HCT116 (cell line): ENCODE data around the gene SLC9A9. TPM values are rescaled to one million over a fixed set of nuclear protein-coding genes. Genes with fewer than 3 reads are reported as not detected.
A peak's percentile ranks its signal among the peaks of the same experiment; 100 is the strongest.

Experiments
- ATAC-seq: fragments of 200-7000 bp; cut with Tn5 transposase; 2 replicates; pipeline ENCODE4 v1.9.1; 2020; ENCODE audit warnings: mild to moderate bottlenecking, moderate library complexity
- BruUV-seq: library from RNA; stranded (reverse); fragments of 400-500 nt; replicated peaks from 2 replicates; lab custom pipeline; 2021; lab: Mats Ljungman, UMichigan
- CTCF ChIA-PET: fragments of 300-600 bp; sonication (Branson Sonifier 250); formaldehyde crosslinking; loops from one replicate; lab custom pipeline; 2021; ENCODE audit warnings: antibody characterized with exemption; lab: Charles Lee
- POLR2A ChIA-PET: fragments of 300-600, 350-600 bp; sonication (Branson Sonifier 250); formaldehyde crosslinking; loops from one replicate; lab custom pipeline; 2021; ENCODE audit warnings: antibody characterized with exemption; lab: Charles Lee
- RAD21 ChIA-PET, 2 experiments: fragments of 300-600 bp; sonication (Branson Sonifier 250); formaldehyde crosslinking; loops; one replicate each; lab custom pipeline; 2023; ENCODE audit warnings: low total read pairs in 2 of 2; ENCODE audit not compliant: uncharacterized antibody in 2 of 2, unreplicated experiment in 2 of 2, low non-redundant PET in 1 of 2; lab: Charles Lee
- DNase-seq: peaks from one replicate; pipeline ENCODE4 v3.0.0-alpha.2; 2010; ENCODE audit warnings: low read depth, low spot score
- H2AFZ ChIP-seq: fragments of 200-600 bp; shearing (Covaris generic), sonication (generic); 2 replicates; pipeline ENCODE4 v1.6.1; 2017; ENCODE audit warnings: low read depth, mixed run types, mixed read lengths, antibody characterized with exemption, low read length; ENCODE audit not compliant: poor library complexity, severe bottlenecking
- H3K27ac ChIP-seq: 2 replicates; pipeline ENCODE4 v1.5.1; 2012; ENCODE audit warnings: low read depth, low read length
- H3K27me3 ChIP-seq: fragments of 200-600 bp; sonication (generic); 2 replicates; pipeline ENCODE4 v1.6.1; 2016; ENCODE audit warnings: mixed run types, low read length, mixed read lengths; ENCODE audit not compliant: insufficient read depth
- H3K36me3 ChIP-seq, 2 experiments: fragments of 200-500 bp in 1 of 2; fragments of 200-600 bp in 1 of 2; sonication (Bioruptor generic) in 1 of 2; sonication (generic) in 1 of 2; 2 replicates each; pipeline versions ENCODE4 v1.5.1 to v1.6.1; 2014 to 2016; ENCODE audit warnings: low read length in 2 of 2, inconsistent platforms in 1 of 2, mixed read lengths in 1 of 2, mixed run types in 1 of 2; ENCODE audit not compliant: insufficient read depth in 2 of 2, control insufficient read depth in 1 of 2
- H3K4me1 ChIP-seq, 2 experiments: fragments of 200-600 bp in 1 of 2; sonication (generic) in 1 of 2; 2 replicates each; pipeline versions ENCODE4 v1.5.1 to v1.6.1; 2012 to 2017; ENCODE audit warnings: low read length in 2 of 2, inconsistent platforms in 1 of 2, mild to moderate bottlenecking in 1 of 2, mixed read lengths in 1 of 2, mixed run types in 1 of 2, moderate library complexity in 1 of 2; ENCODE audit not compliant: insufficient read depth in 2 of 2, control insufficient read depth in 1 of 2
- H3K4me2 ChIP-seq: fragments of 200-600 bp; sonication (generic); 2 replicates; pipeline ENCODE4 v1.6.1; 2017; ENCODE audit warnings: mixed run types, low read length, mixed read lengths
- H3K4me3 ChIP-seq, 2 experiments: fragments of 200-600 bp in 1 of 2; sonication (generic) in 1 of 2; replicated peaks in 1 of 2; 2 replicates each; pipeline ENCODE4 v1.5.1; 2011 to 2016; ENCODE audit warnings: low read length in 2 of 2, control low read depth in 1 of 2, low read depth in 1 of 2, mild to moderate bottlenecking in 1 of 2, mixed read lengths in 1 of 2, mixed run types in 1 of 2
- H3K79me2 ChIP-seq: fragments of 200-600 bp; sonication (generic); 2 replicates; pipeline ENCODE4 v1.6.1; 2017; ENCODE audit warnings: mild to moderate bottlenecking, mixed run types, low read length, moderate library complexity, mixed read lengths; ENCODE audit not compliant: insufficient read depth
- H3K9ac ChIP-seq: fragments of 200-600 bp; sonication (generic); 2 replicates; pipeline ENCODE4 v1.6.1; 2016; ENCODE audit warnings: low read length, mixed read lengths
- H3K9me2 ChIP-seq: fragments of 200-600 bp; sonication (generic), shearing (Covaris generic); 2 replicates; pipeline ENCODE4 v1.6.1; 2017; ENCODE audit warnings: mixed run types, mild to moderate bottlenecking, moderate library complexity; ENCODE audit not compliant: insufficient read depth
- H3K9me3 ChIP-seq, 2 experiments: fragments of 200-500 bp in 1 of 2; fragments of 200-600 bp in 1 of 2; sonication (Bioruptor generic) in 1 of 2; sonication (generic) in 1 of 2; 2 replicates each; pipeline ENCODE4 v1.6.1; 2014 to 2017; ENCODE audit warnings: low read length in 2 of 2, mixed read lengths in 2 of 2, inconsistent platforms in 1 of 2, low read depth in 1 of 2, mild to moderate bottlenecking in 1 of 2, mixed run types in 1 of 2, moderate library complexity in 1 of 2; ENCODE audit not compliant: control insufficient read depth in 1 of 2, insufficient read depth in 1 of 2
- H4K20me1 ChIP-seq: fragments of 200-600 bp; sonication (generic), shearing (Covaris generic); 2 replicates; pipeline ENCODE4 v1.6.1; 2017; ENCODE audit warnings: mixed run types, mild to moderate bottlenecking, moderate library complexity; ENCODE audit not compliant: insufficient read depth
- CEBPB ChIP-seq: IDR thresholded peaks from 2 replicates; pipeline ENCODE4 v1.6.1; 2012; ENCODE audit warnings: low read depth
- EZH2 ChIP-seq: fragments of 200-600 bp; sonication (generic); IDR thresholded peaks from 2 replicates; pipeline ENCODE4 v1.6.1; 2017; ENCODE audit warnings: antibody characterized with exemption, mixed run types
- EZH2phosphoT487 ChIP-seq: fragments of 200-600 bp; IDR thresholded peaks from 2 replicates; pipeline ENCODE4 v1.6.1; 2018; ENCODE audit warnings: antibody characterized with exemption, borderline replicate concordance
- FOSL1 ChIP-seq: IDR thresholded peaks from 2 replicates; pipeline ENCODE4 v1.6.1; 2012; ENCODE audit warnings: low read depth
- POLR2A ChIP-seq: IDR thresholded peaks from 2 replicates; pipeline ENCODE4 v1.7.0; 2011; ENCODE audit warnings: borderline replicate concordance; ENCODE audit not compliant: insufficient read depth, insufficient read length; ENCODE audit errors: extremely low read depth
- REST ChIP-seq: IDR thresholded peaks from 2 replicates; pipeline ENCODE4 v1.6.1; 2012; ENCODE audit warnings: low read depth
- SRF ChIP-seq: IDR thresholded peaks from 2 replicates; pipeline ENCODE4 v1.6.1; 2012; ENCODE audit warnings: low read depth
- ZBTB33 ChIP-seq: IDR thresholded peaks from 2 replicates; pipeline ENCODE4 v1.6.1; 2011; ENCODE audit warnings: mild to moderate bottlenecking, low read length, moderate library complexity; ENCODE audit not compliant: insufficient replicate concordance; ENCODE audit errors: extremely low read depth
- ZFX ChIP-seq: fragments of 450-650 bp; IDR thresholded peaks from 2 replicates; pipeline ENCODE4 v1.6.1; 2017
- intact Hi-C: fragments of 100-400 bp; cut with micrococcal nuclease; formaldehyde crosslinking; loops from 2 replicates; pipeline ENCODE4 v1.10.0; 2022
- total RNA-seq: library from RNA; stranded (reverse); gene quantifications from one replicate; pipeline ENCODE4 v1.2.1, GENCODE V29; 2021; ENCODE audit not compliant: unreplicated experiment

The SLC9A9 gene
- total RNA-seq, 1 experiment from 2014 or later, result 0.20 TPM

DNA sequence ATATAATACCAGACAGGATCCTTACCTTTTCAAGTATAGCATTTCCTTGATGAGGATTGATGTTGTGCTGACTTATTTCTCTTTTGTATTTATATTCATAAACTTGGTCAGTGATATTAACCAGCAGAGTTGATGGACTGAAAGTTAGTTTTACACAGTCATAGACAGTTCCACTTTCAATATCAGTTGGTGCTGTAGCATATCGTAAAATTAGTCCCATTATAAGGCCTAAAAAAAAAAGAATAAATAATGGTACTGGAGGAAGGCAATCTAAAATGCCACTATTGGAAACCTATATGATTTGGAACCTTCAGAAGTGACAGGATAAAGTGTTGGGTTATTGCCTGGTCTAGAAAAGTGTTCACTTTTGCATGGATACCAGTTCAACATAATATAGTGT lies 16.3 kb downstream of the SLC9A9 start:
- no peaks in the 10 kb centered on the region for H3K27me3 ChIP-seq
- no peak overlapping the region for H3K4me2 ChIP-seq
- H3K9ac ChIP-seq, result no peak overlapping the region
- H2AFZ ChIP-seq, result no peak overlapping the region
- no peak overlapping the region for H3K4me3 ChIP-seq
- H3K36me3 ChIP-seq, result no peaks in the 10 kb centered on the region
- no peaks in the 10 kb centered on the region for H3K79me2 ChIP-seq
- no peak overlapping the region for H3K27ac ChIP-seq
- no peaks in the 10 kb centered on the region for H3K9me2 ChIP-seq
- POLR2A ChIA-PET, result no interaction called here
- H3K9me3 ChIP-seq, result no peaks in the 10 kb centered on the region
- peaks cover 5 to 12% of the 10 kb centered on the region in 2 experiments; a peak in 3 of 4 replicates for H3K4me1 ChIP-seq
- ATAC-seq (no peak), DNase-seq (no peak)
- no peak for TF ChIP-seq SRF
- TF ChIP-seq EZH2phosphoT487, result no peak
- TF ChIP-seq POLR2A, result no peak
- no peak for TF ChIP-seq EZH2
- no peak for TF ChIP-seq ZFX
- CTCF ChIA-PET, result no interaction called here
- RAD21 ChIA-PET, result no interaction called here
- intact Hi-C loops, result no loop called here
- H4K20me1 ChIP-seq, result no peaks in the 10 kb centered on the region
- no TSS peak for BruUV-seq

DNA sequence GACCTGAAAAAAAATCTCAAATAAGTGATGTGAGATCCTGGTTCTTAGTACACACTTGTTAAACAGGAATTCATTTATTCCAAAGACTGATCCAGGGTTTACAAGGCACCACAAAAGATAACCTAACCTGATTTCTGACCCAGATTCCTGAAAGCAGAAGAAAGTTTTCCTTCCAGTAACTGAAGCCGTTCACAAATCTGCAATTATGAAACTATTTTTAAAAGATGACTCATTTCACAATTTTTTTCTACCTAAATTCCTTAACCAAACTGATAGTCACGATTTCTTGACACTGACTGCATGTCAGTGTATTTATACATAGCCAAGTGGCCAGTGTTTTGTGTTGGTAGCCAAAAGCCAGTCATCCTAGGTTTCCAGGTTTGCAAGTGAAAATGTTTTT lies 17.1 kb downstream of the SLC9A9 start:
- Histone ChIP-seq H3K4me1 (peaks cover 5 to 12% of the 10 kb centered on the region in 2 experiments; a peak in 3 of 4 replicates), H2AFZ (peak overlapping the region; percentile 84), H3K4me3 (no peak overlapping the region), H3K9me2 (no peaks in the 10 kb centered on the region), H3K9me3 (no peaks in the 10 kb centered on the region), H3K36me3 (no peaks in the 10 kb centered on the region), H3K27ac (no peak overlapping the region), H3K4me2 (peak overlapping the region; percentile 35), H3K27me3 (no peaks in the 10 kb centered on the region), H3K9ac (no peak overlapping the region), H3K79me2 (no peaks in the 10 kb centered on the region), H4K20me1 (no peaks in the 10 kb centered on the region)
- ATAC-seq, result no peak
- no TSS peak for BruUV-seq
- no peak for TF ChIP-seq REST
- TF ChIP-seq EZH2, result no peak
- no peak for TF ChIP-seq ZBTB33
- no peak for TF ChIP-seq CEBPB
- no peak for TF ChIP-seq FOSL1
- no peak for DNase-seq
- intact Hi-C loops, result no loop called here
- RAD21 ChIA-PET, result no interaction called here
- POLR2A ChIA-PET, result no interaction called here
- CTCF ChIA-PET, result no interaction called here
